ENCODE measurements around the gene SMAD4. TPM values are rescaled to one million over a fixed set of nuclear protein-coding genes. Genes with fewer than 3 reads are reported as not detected.
"Not testable (repeated sequence)": the region's sequence is repeated elsewhere in the genome, so short reads cannot be mapped to it uniquely, and the experiment has no call there.

SMAD4 gene
- total RNA-seq, 2 experiments from 2014 or later: 66.8 to 72.7 TPM

DNA sequence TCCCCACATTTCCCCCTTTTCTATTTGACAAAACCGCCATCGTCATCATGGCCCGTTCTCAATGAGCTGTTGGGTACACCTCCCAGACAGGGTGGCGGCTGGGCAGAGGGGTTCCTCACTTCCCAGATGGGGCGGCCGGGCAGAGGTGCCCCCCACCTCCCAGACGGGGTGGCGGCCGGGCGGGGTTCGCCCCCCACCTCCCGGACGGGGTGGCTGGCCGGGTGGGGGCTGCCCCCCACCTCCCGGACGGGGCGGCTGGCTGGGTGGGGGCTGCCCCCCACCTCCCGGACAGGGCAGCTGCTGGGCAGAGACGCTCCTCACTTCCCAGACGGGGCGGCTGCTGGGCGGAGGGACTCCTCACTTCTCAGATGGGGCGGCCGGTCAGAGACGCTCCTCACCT, 87.0 kb downstream of the SMAD4 start:
- ATAC-seq; H3K27me3 Mint-ChIP-seq; H3K4me3 Mint-ChIP-seq; CTCF ChIA-PET; H3K27ac Mint-ChIP-seq; H3K36me3 Mint-ChIP-seq; H3K4me1 Mint-ChIP-seq; DNase-seq; H3K9me3 Mint-ChIP-seq (ENCODE audit: low read depth): not testable (repeated sequence)

DNA sequence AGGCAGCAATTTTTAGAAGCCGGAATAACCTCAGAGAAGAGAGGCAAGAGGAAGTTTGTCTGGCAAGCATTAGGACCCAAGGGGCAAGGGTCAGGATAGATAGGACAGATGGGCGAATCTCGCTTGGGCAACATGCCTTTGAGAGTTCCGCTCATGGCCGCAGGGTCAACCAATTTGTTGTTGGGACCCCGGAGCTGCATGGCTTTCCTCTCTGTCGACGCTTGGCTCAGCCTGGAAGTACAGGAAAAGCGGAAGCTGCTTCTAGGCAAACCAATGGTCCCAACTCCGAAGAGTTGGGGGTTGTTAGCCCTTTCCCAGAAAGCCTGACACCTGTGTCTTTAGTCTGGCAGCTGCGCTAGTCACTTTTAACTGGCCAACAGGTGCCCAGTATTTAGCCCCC, 89.5 kb downstream of the SMAD4 start:
- H3K9me3 Mint-ChIP-seq (ENCODE audit: low read depth); H3K36me3 Mint-ChIP-seq; CTCF ChIA-PET; DNase-seq; ATAC-seq; H3K4me3 Mint-ChIP-seq; H3K27ac Mint-ChIP-seq; H3K4me1 Mint-ChIP-seq; H3K27me3 Mint-ChIP-seq: not testable (repeated sequence)

DNA sequence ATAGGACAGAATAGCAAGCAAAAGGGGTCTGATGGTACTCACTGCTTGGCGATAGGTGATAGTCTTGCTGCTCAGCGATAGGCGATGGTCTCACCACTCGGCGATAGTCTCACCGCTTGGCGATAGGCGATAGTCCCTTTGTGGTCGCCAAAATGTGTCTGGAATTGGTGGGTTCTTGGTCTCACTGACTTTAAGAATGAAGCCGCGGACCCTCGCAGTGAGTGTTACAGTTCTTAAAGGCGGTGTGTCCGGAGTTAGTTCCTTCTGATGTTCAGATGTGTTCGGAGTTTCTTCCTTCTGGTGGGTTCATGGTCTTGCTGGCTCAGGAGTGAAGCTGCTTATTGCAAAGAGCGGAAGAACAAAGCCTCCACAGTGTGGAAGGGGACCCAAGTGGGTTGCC, 90.0 kb downstream of the SMAD4 start:
- ATAC-seq; H3K4me3 Mint-ChIP-seq; H3K4me1 Mint-ChIP-seq; H3K27me3 Mint-ChIP-seq; H3K9me3 Mint-ChIP-seq (ENCODE audit: low read depth); DNase-seq; CTCF ChIA-PET; H3K27ac Mint-ChIP-seq; H3K36me3 Mint-ChIP-seq: not testable (repeated sequence)

DNA sequence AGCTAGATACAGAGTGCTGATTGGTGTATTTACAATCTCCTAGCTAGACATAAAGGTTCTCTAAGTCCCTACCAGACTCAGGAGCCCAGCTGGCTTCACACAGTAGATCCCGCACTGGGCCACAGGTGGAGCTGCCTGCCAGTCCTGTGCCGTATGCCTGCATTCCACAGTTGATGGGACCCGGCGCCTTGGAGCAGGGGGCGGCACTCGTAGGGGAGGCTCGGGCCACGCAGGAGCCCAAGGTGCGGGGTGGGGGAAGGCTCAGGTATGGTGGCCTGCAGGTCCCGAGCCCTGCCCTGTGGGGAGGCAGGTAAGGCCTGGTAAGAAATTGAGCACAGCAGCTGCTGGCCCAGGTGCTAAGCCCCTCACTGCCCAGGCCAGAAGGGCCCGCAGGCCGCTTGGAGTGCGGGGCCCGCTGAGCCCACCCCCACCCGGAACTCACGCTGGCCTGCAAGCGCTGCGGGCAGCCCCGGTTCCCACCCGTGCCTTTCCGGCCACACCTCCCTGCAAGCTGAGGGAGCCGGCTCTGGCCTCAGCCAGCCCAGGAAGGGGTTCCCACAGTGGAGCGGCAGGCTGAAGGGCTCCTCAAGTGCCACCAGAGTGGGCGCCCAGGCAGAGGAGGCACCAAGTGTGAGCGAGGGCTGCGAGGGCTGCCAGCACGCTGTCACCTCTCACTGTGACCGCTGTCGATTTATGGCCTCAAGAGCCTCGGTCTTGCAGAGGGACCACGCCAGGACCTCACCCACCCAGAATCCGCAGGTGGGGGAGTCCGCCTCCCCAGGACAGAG, 91.0 kb downstream of the SMAD4 start:
- H3K36me3 Mint-ChIP-seq: no peaks in the 10 kb centered on the region
- no peak overlapping the region for H3K4me3 Mint-ChIP-seq
- peaks cover 9% of the 10 kb centered on the region for H3K9me3 Mint-ChIP-seq (ENCODE audit: low read depth)
- H3K4me1 Mint-ChIP-seq: no peaks in the 10 kb centered on the region
- no peaks in the 10 kb centered on the region for H3K27me3 Mint-ChIP-seq
- DNase-seq (no peak), ATAC-seq (no peak)
- no peak overlapping the region for H3K27ac Mint-ChIP-seq
- CTCF ChIA-PET: no interaction called here

DNA sequence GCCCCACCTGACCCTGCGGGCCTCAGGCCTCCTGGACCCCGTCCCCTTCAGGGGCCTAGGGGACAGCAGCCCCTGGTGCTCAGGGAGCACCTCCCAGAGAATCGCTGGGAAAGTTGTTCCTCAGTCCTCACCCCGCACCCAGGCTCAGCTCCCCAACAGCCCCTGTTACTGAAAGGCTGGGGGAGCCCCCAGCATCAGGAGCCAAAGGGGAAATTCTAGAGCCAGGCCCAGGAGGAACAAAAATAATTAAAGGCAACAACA, 91.5 kb downstream of the SMAD4 start:
- H3K27me3 Mint-ChIP-seq: no peaks in the 10 kb centered on the region

DNA sequence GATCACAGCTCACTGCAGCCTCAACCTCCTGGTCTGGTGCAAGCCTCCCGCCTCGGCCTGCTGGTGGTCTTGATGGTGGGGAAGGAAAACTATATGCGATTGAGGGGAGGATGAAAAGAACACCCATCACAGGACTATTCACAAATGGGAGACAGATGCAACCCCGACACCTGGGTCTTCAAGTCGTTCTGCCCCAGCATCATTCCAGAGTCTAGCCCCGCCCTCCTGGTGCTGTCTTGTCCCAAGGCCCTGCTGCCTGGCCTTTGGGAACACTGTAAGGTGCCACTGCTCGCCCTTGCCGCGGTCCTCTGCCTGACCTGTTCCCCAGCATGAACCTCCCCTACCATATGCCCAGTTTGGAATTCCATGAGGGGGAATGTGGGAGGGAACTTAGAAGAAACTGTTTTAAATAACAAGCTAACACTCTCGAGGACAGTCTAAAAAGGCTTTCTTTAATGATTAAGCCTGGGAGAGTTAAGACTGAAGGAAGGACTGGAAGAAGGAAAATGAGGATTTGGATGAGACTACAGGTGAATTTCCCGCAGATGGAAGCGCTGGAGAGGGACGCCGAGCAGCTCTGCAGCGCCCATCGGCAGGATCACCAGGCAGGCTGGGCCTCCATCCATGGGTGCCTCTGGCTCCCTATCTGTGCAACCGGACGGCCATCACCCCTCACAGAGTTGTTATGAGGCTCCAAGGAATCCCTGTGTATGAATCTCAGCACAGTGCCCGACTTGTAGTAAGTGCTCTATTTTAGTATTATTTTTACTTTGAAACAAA, 92.4 kb downstream of the SMAD4 start:
- H3K27ac Mint-ChIP-seq: no peak overlapping the region
- DNase-seq: no peak
- H3K9me3 Mint-ChIP-seq (ENCODE audit: low read depth): peaks cover 9% of the 10 kb centered on the region
- H3K36me3 Mint-ChIP-seq: no peaks in the 10 kb centered on the region
- H3K4me3 Mint-ChIP-seq: no peak overlapping the region
- no peaks in the 10 kb centered on the region for H3K4me1 Mint-ChIP-seq
- CTCF ChIA-PET: no interaction called here
- no peak for ATAC-seq
- no peaks in the 10 kb centered on the region for H3K27me3 Mint-ChIP-seq

More for the DNA sequence above, 91.5 kb downstream of the SMAD4 start:
- no peak for ATAC-seq
- Mint-ChIP-seq H3K4me1 (no peaks in the 10 kb centered on the region), H3K4me3 (no peak overlapping the region), H3K36me3 (no peaks in the 10 kb centered on the region), H3K9me3 (ENCODE audit: low read depth) (peaks cover 9% of the 10 kb centered on the region), H3K27ac (no peak overlapping the region)
- CTCF ChIA-PET: no interaction called here
- no peak for DNase-seq

DNA sequence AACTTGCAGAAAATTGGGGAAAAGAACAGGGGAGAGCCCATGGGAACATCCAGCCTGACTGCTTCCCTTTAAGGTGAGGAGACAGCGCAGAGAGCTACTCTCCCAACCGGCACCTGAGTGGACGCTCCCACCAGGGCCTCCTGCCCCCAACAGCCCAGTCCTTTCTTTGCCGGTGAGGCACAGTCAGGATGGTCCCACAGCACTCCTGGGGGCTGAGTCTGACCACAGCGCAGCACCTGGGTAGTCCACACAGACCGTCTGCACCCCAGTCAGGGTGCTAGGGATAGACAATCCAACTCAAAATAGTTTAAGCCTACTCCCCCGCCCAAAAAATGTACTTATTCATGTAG, 93.0 kb downstream of the SMAD4 start:
- DNase-seq: no peak
- Mint-ChIP-seq H3K27ac (no peak overlapping the region), H3K36me3 (no peaks in the 10 kb centered on the region), H3K27me3 (no peaks in the 10 kb centered on the region), H3K4me3 (no peak overlapping the region), H3K4me1 (no peaks in the 10 kb centered on the region), H3K9me3 (ENCODE audit: low read depth) (peaks cover 6% of the 10 kb centered on the region)
- no peak for ATAC-seq
- CTCF ChIA-PET: no interaction called here

DNA sequence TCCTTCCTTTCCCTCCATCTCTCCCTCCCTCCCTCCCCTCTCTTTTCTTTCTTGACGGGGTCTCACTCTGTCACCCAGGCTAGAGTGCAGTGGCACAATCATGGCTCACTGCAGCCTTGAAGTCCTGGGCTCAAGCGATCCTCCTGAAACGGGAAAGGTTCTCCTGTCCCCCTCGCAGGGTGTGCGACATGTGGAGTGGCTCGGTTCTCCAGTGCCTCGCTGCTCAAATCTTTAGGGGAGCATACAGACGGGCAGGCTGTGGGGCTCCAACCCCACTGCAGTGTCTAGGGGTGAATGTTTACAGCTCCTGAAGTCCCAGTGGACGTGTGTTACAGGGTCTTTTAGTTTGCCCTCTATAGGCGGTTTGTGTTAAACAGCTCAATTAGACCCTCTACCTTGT, 93.5 kb downstream of the SMAD4 start:
- no peak for ATAC-seq
- H3K4me3 Mint-ChIP-seq: no peak overlapping the region

DNA sequence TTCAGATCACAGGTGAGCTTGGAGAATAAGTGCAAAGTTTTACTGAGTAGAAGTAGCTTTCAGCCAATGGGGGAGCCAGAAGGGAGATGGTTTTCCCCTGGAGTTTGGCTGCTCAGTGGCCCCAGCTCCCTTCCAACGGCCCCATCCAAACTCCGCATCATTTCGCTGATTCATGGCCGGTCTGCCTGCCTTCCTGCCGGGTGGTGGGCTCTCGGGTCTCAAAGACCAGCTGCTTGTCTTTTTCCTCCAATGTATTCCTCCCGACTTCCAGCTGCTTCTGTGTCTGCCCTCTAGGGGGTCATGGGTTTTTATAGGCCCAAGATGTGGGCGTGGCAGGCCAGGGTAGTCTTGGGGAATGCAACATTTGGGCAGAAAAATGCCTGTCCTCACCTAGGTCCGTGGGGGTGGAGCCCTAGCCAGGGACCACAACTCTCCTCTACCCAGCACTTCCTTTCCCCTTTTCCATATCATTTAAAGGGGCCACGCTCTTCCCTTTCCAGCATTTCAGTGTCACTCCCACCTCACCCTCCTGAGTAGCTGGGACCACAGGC, 94.0 kb downstream of the SMAD4 start:
- DNase-seq (no peak), ATAC-seq (no peak)
- peaks cover 4% of the 10 kb centered on the region for H3K9me3 Mint-ChIP-seq (ENCODE audit: low read depth)
- no peak overlapping the region for H3K4me3 Mint-ChIP-seq
- H3K4me1 Mint-ChIP-seq: no peaks in the 10 kb centered on the region
- no peaks in the 10 kb centered on the region for H3K36me3 Mint-ChIP-seq
- CTCF ChIA-PET: no interaction called here
- no peak overlapping the region for H3K27ac Mint-ChIP-seq
- H3K27me3 Mint-ChIP-seq: no peaks in the 10 kb centered on the region

More for the DNA sequence above, 93.5 kb downstream of the SMAD4 start:
- CTCF ChIA-PET: no interaction called here
- Mint-ChIP-seq H3K27ac (no peak overlapping the region), H3K27me3 (no peaks in the 10 kb centered on the region), H3K9me3 (ENCODE audit: low read depth) (peaks cover 4% of the 10 kb centered on the region), H3K36me3 (no peaks in the 10 kb centered on the region), H3K4me1 (no peaks in the 10 kb centered on the region)
- DNase-seq: no peak

DNA sequence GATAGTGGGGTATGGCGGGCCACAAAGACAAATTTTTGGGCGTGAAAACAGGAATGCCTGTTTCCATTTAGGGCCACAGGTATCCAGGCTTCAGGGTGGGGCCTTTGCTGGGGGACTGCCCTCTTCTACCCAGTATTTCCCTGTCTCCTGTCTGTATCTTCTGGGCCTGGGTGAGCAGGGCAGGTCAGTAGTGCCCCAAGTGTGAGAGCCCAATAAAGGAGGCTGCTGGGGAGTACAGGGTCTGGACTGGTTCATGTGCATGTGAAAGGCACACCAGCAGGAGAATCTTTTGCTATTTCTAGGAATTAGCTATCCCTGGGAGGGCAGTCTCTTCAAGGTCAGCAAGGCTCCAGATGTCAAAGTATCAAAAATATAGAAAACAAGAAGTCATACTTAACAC, 96.0 kb downstream of the SMAD4 start:
- H3K4me3 Mint-ChIP-seq: no peak overlapping the region
- CTCF ChIA-PET: no interaction called here
- no peaks in the 10 kb centered on the region for H3K4me1 Mint-ChIP-seq
- H3K27ac Mint-ChIP-seq: no peak overlapping the region
- no peak for ATAC-seq
- H3K27me3 Mint-ChIP-seq: no peaks in the 10 kb centered on the region
- DNase-seq: no peak
- no peaks in the 10 kb centered on the region for H3K36me3 Mint-ChIP-seq
- H3K9me3 Mint-ChIP-seq (ENCODE audit: low read depth): no peaks in the 10 kb centered on the region

DNA sequence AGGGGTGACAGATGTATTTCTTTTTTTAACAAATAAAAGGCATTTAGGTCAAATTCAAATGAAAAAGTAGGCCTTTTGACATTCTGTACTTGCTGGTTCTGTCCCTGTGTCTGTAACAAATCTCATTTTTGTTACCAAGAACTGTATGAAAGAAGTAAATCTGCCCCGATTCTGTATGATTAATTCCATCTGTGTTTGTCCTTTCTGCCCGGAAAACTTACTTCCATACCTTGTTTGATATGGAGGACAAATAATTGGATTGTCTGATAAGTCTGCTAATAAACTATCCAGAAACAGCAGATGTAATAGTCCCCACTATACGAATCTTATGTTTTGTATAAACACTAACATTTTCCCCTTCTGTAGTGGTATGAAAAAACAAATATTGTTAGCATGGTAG, 97.7 kb downstream of the SMAD4 start:
- H3K27ac Mint-ChIP-seq: no peak overlapping the region
- no peak for DNase-seq
- H3K4me1 Mint-ChIP-seq: no peaks in the 10 kb centered on the region
- no peak overlapping the region for H3K4me3 Mint-ChIP-seq
- ATAC-seq: no peak
- no peaks in the 10 kb centered on the region for H3K36me3 Mint-ChIP-seq
- no peaks in the 10 kb centered on the region for H3K27me3 Mint-ChIP-seq
- no peaks in the 10 kb centered on the region for H3K9me3 Mint-ChIP-seq (ENCODE audit: low read depth)
- CTCF ChIA-PET: interaction anchor here (0.7 kb wide), 1 partner anchor 190 kb away, joined by 3 read pairs; no protein-coding TSS in a partner anchor

DNA sequence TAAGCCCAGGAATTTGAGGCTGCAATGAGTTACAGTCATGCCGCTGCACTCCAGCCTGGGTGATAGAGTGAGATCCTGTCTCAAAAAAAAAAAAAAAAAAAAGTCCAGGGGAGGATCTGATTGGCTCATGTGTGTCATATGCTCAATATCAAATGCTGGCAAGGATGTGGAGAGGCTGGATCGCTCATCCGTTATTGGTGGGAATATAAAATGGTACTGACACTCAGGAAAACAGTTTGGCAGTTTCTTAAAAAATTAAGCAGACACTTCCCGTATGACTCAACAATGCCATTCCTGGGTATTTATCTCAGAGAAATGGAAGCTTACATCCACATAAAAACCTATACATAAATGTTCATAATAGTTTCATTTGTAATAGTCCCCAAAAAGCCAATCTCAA, 98.5 kb downstream of the SMAD4 start:
- no peaks in the 10 kb centered on the region for H3K27me3 Mint-ChIP-seq
- CTCF ChIA-PET: interaction anchor here (0.7 kb wide), 1 partner anchor 189 kb away, joined by 3 read pairs; no protein-coding TSS in a partner anchor
- no peak overlapping the region for H3K4me3 Mint-ChIP-seq
- ATAC-seq (no peak), DNase-seq (no peak)
- H3K36me3 Mint-ChIP-seq: no peaks in the 10 kb centered on the region
- no peaks in the 10 kb centered on the region for H3K9me3 Mint-ChIP-seq (ENCODE audit: low read depth)
- no peak overlapping the region for H3K27ac Mint-ChIP-seq
- H3K4me1 Mint-ChIP-seq: no peaks in the 10 kb centered on the region

DNA sequence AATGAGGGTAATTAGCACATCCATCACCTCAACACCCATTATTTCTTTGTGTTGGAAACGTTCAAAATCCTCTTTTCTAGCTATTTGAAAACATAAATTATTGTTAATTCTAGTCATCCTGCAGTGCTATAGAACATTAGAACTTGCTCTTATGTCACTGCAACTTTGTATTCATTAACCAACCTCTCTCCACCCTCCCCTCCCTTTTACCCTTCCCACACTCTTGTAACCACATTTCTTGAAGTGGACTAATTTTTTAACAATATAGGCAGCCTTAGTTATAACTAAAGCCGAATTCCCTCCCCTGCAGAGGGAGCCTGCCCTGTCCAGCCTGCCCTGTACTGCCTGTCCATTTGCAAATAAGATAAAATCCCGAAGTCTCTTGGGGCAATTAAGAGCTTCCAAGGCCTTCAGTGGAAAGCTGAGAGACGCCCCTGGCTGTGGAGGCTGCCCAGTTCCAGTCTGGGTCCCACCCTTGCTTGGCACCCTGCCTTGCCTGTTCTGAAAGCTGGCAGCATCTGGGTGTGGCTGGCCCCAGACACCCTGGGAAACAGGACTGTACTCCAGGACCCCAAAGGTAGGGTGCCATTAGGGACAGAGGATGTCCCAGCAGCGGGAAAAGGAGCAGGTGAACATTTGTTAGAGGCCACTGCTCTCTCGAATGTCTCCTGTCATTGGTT, 102.4 kb downstream of the SMAD4 start:
- no peaks in the 10 kb centered on the region for H3K27me3 Mint-ChIP-seq
- no peaks in the 10 kb centered on the region for H3K9me3 Mint-ChIP-seq (ENCODE audit: low read depth)
- CTCF ChIA-PET: no interaction called here
- DNase-seq (no peak), ATAC-seq (no peak)
- H3K4me1 Mint-ChIP-seq: no peaks in the 10 kb centered on the region
- H3K4me3 Mint-ChIP-seq: no peak overlapping the region
- no peaks in the 10 kb centered on the region for H3K36me3 Mint-ChIP-seq
- no peak overlapping the region for H3K27ac Mint-ChIP-seq

Measured in activated CD8-positive, alpha-beta memory T cell treated with anti-CD3 and anti-CD28 coated beads, Interleukin-2, amount 10 ng/mL, durations not matched to agents 7 days and 5 days (primary cell).